GM23248 (cell line): ENCODE results near the gene DOCK9. TPM values are rescaled to one million over a fixed set of nuclear protein-coding genes. Genes with fewer than 3 reads are reported as not detected.

Experiments
- DNase-seq: peaks from one replicate; pipeline ENCODE4 v3.0.0-alpha.2; 2015
- H2AFZ ChIP-seq: fragments of 200-600 bp; sonication (generic); 2 replicates; pipeline ENCODE4 v1.6.1; 2016; ENCODE audit warnings: antibody characterized with exemption
- H3F3A ChIP-seq: fragments of 200-600 bp; sonication (generic); 2 replicates; pipeline ENCODE4 v1.6.1; 2016; ENCODE audit warnings: mild to moderate bottlenecking, antibody characterized with exemption, mixed run types; ENCODE audit not compliant: insufficient read depth
- H3K27ac ChIP-seq: fragments of 200-600 bp; sonication (generic); 2 replicates; pipeline ENCODE4 v1.5.1; 2016; ENCODE audit warnings: mild to moderate bottlenecking
- H3K27me3 ChIP-seq: fragments of 200-600 bp; sonication (generic); replicated peaks from 2 replicates; pipeline ENCODE4 v1.6.1; 2016; ENCODE audit warnings: mild to moderate bottlenecking; ENCODE audit not compliant: insufficient read depth
- H3K36me3 ChIP-seq: fragments of 200-600 bp; sonication (generic); 2 replicates; pipeline ENCODE4 v1.6.1; 2016; ENCODE audit warnings: low read depth, mild to moderate bottlenecking
- H3K4me1 ChIP-seq: fragments of 200-600 bp; sonication (generic); 2 replicates; pipeline ENCODE4 v1.6.1; 2016; ENCODE audit warnings: mild to moderate bottlenecking; ENCODE audit not compliant: insufficient read depth
- H3K4me2 ChIP-seq: fragments of 200-600 bp; sonication (generic); one replicate; pipeline ENCODE4 v1.6.1; 2016; ENCODE audit warnings: mild to moderate bottlenecking; ENCODE audit not compliant: unreplicated experiment
- H3K4me3 ChIP-seq: fragments of 200-600 bp; sonication (generic); 2 replicates; pipeline ENCODE4 v1.5.1; 2016; ENCODE audit warnings: mild to moderate bottlenecking
- H3K79me2 ChIP-seq: fragments of 200-600 bp; sonication (generic); 2 replicates; pipeline ENCODE4 v1.6.1; 2016; ENCODE audit warnings: mild to moderate bottlenecking; ENCODE audit not compliant: insufficient read depth
- H3K9ac ChIP-seq: fragments of 200-600 bp; sonication (generic); 2 replicates; pipeline ENCODE4 v1.6.1; 2016; ENCODE audit warnings: mild to moderate bottlenecking
- H3K9me2 ChIP-seq: fragments of 200-600 bp; sonication (generic); 2 replicates; pipeline ENCODE4 v1.6.1; 2016; ENCODE audit warnings: mixed run types, mild to moderate bottlenecking, moderate library complexity; ENCODE audit not compliant: insufficient read depth
- H3K9me3 ChIP-seq: fragments of 200-600 bp; sonication (generic); one replicate; pipeline ENCODE4 v1.6.1; 2017; ENCODE audit warnings: low read depth
- H4K20me1 ChIP-seq: fragments of 200-600 bp; sonication (generic); 2 replicates; pipeline ENCODE4 v1.6.0; 2016; ENCODE audit not compliant: insufficient read depth
- EZH2 ChIP-seq: fragments of 200-600 bp; sonication (generic); IDR thresholded peaks from 2 replicates; pipeline ENCODE4 v1.6.1; 2018; ENCODE audit warnings: antibody characterized with exemption, mild to moderate bottlenecking; ENCODE audit not compliant: insufficient read depth, poor library complexity, severe bottlenecking
- EZH2phosphoT487 ChIP-seq: fragments of 200-600 bp; sonication (generic); IDR thresholded peaks from 2 replicates; pipeline ENCODE4 v1.6.1; 2018; ENCODE audit warnings: antibody characterized with exemption, moderate library complexity, mild to moderate bottlenecking, low read depth; ENCODE audit not compliant: insufficient read depth
- WGBS, 2 experiments: methylation state at CpG; one replicate each; pipeline ENCODE4 v1.1.6; 2015 to 2017; ENCODE audit warnings: low lambda C conversion rate in 2 of 2, low coverage in 1 of 2; ENCODE audit errors: missing lambda C conversion rate in 2 of 2; 5-methylcytosine and 5-hydroxymethylcytosine counted together
- in situ Hi-C: fragments of 300-500 bp; cut with MboI; formaldehyde crosslinking; loops from 2 replicates; pipeline ENCODE4 v1.15.0; 2020
- polyA plus RNA-seq: library from polyadenylated mRNA; unstranded; fragments of >200 nt; fragmentation: Nextera tagmentation; extraction: Ambion mirVana; gene quantifications from 2 replicates; pipeline ENCODE4 v1.2.1, GENCODE V29; 2016
- total RNA-seq: library from RNA; depleted of rRNA; stranded (reverse); fragments of >200 nt; shearing (Covaris generic); gene quantifications from 2 replicates; pipeline ENCODE4 v1.2.3, GENCODE V29; 2014

Gene DOCK9
- total and polyA plus RNA-seq, 2 experiments from 2014 or later = 3.2 to 21.2 TPM

- in situ Hi-C loops = no loop called here
- no peak for TF ChIP-seq EZH2
- TF ChIP-seq EZH2phosphoT487 = no peak
Observed at GRCh38 chr13:98800078-98800477, 177.8 kb downstream of the DOCK9 start.

DNA sequence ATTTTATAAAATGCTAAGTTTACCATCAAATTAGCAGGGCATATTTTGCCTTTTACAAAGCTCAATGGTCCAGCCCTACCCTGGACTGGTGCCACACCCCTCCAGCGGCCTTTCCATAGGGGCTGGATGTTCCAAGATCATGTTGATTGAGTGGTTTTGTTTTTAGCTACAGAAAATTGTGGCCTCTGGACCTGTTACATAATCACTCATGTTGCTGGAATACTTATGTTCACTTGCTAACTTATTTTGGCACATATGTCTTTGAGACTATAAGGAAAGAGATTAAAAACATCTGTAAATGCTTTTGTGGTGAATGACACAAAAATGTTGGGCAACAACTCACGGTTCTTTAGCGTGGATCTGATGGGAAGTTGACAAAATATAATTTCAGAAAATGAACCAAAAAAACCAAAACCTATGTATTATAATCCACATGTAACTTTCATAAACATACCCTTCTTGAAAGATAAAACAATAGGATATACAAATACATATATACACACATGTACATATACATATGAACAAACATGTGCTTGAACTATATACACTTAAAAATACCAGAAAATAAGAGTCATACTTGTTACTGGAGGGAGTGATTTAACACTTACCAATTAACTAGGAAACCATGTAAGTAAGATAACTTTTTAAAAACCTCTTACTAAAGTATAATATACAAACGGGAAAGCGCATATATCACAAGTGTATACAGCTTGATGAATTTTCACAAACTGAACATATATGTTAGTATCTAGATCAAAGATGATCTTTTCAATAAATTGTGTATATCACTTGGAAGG, 178.8 kb downstream of the DOCK9 start:
- H3K36me3 ChIP-seq = no peaks in the 10 kb centered on the region

More at GRCh38 chr13:98800078-98800477, 177.8 kb downstream of the DOCK9 start:
- no peak overlapping the region for H3K4me3 ChIP-seq
- WGBS, 2 experiments = 88 to 90% methylated on average over 14 of the region's 14 CpGs
- H3K4me1 ChIP-seq = peaks cover 17% of the 10 kb centered on the region
- no peak overlapping the region for H3K9ac ChIP-seq
- H3K27me3 ChIP-seq = no peaks in the 10 kb centered on the region
- H3K79me2 ChIP-seq = no peaks in the 10 kb centered on the region
- H3K27ac ChIP-seq = no peak overlapping the region
- no peak for DNase-seq
- no peaks in the 10 kb centered on the region for H4K20me1 ChIP-seq
- no peaks in the 10 kb centered on the region for H3K36me3 ChIP-seq
- H3K4me2 ChIP-seq = no peak overlapping the region
- H3K9me2 ChIP-seq = no peaks in the 10 kb centered on the region
- H2AFZ ChIP-seq = no peak overlapping the region
- H3K9me3 ChIP-seq = no peaks in the 10 kb centered on the region
- H3F3A ChIP-seq = peaks cover 21% of the 10 kb centered on the region

DNA sequence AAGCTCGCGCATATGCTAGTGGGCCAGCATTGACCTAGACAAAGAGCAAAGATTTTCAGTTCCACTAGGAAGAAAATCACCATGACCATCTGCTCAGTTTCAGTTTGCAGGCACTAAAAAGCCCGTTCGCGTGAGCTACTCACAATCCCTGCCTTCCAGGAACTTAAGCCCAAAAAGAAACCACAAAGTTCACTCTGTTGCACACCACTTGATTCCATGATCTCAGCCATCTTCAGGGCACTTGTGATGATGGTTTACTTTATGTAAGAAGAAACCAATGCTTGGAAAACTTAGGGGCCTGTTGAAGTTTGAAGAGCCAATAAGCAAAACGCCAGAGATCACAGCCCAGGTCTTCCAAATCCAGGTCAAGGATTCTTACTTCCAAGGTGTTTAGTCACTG, 180.4 kb downstream of the DOCK9 start:
- no peak for TF ChIP-seq EZH2
- no peak for TF ChIP-seq EZH2phosphoT487
- DNase-seq = no peak

More for the DNA sequence above, 178.8 kb downstream of the DOCK9 start:
- Histone ChIP-seq H2AFZ (no peak overlapping the region), H3K9me2 (no peaks in the 10 kb centered on the region), H3K27ac (peak overlapping the region; percentile 20; the same call in 1 of the 2 replicates), H3K4me1 (peaks cover 17% of the 10 kb centered on the region), H3K9ac (no peak overlapping the region), H3F3A (peaks cover 21% of the 10 kb centered on the region), H3K79me2 (no peaks in the 10 kb centered on the region), H3K9me3 (no peaks in the 10 kb centered on the region), H3K4me2 (peak overlapping the region; percentile 32), H3K27me3 (no peaks in the 10 kb centered on the region), H3K4me3 (peak overlapping the region; percentile 6; the same call in 1 of the 2 replicates), H4K20me1 (no peaks in the 10 kb centered on the region)
- peak; percentile 90 for DNase-seq
- WGBS, 2 experiments = 23 to 28% methylated on average over 5 of the region's 5 CpGs
- no peak for TF ChIP-seq EZH2
- TF ChIP-seq EZH2phosphoT487 = peak; percentile 77; the same call in 1 of the 2 replicates
- in situ Hi-C loops = no loop called here

GRCh38 chr13:98796798-98797197, 181.1 kb downstream of the DOCK9 start:
- 95 to 98% methylated on average over 10 of the region's 10 CpGs for WGBS, 2 experiments
- no peaks in the 10 kb centered on the region for H3K36me3 ChIP-seq
- H3K27me3 ChIP-seq = no peaks in the 10 kb centered on the region
- in situ Hi-C loops = no loop called here
- no peaks in the 10 kb centered on the region for H3K9me2 ChIP-seq
- no peak for DNase-seq
- H3K4me3 ChIP-seq = no peak overlapping the region
- H3K79me2 ChIP-seq = no peaks in the 10 kb centered on the region
- peaks cover 17% of the 10 kb centered on the region for H3K4me1 ChIP-seq
- no peak for TF ChIP-seq EZH2
- H3K9me3 ChIP-seq = no peaks in the 10 kb centered on the region
- H3F3A ChIP-seq = peaks cover 21% of the 10 kb centered on the region
- no peak overlapping the region for H3K4me2 ChIP-seq
- no peak overlapping the region for H3K27ac ChIP-seq
- H3K9ac ChIP-seq = no peak overlapping the region
- H2AFZ ChIP-seq = no peak overlapping the region
- no peaks in the 10 kb centered on the region for H4K20me1 ChIP-seq

More for the DNA sequence above, 180.4 kb downstream of the DOCK9 start:
- Histone ChIP-seq H3K27ac (no peak overlapping the region), H3F3A (peaks cover 21% of the 10 kb centered on the region), H3K9ac (no peak overlapping the region), H3K79me2 (no peaks in the 10 kb centered on the region), H4K20me1 (no peaks in the 10 kb centered on the region), H3K4me2 (no peak overlapping the region), H3K4me3 (no peak overlapping the region), H3K9me3 (no peaks in the 10 kb centered on the region), H3K9me2 (no peaks in the 10 kb centered on the region), H2AFZ (no peak overlapping the region), H3K4me1 (peaks cover 17% of the 10 kb centered on the region), H3K27me3 (no peaks in the 10 kb centered on the region), H3K36me3 (no peaks in the 10 kb centered on the region)
- 97 to 98% methylated on average over 6 of the region's 6 CpGs for WGBS, 2 experiments
- in situ Hi-C loops = no loop called here
